Kidney (tissue), 14 donors: ENCODE data around the gene IKZF2. TPM values are rescaled to one million over a fixed set of nuclear protein-coding genes. Genes with fewer than 3 reads are reported as not detected.

Source experiments
- DNase-seq, 5 donors: peaks; one replicate each; pipeline ENCODE4 v3.0.0-alpha.2; 2013 to 2020
- FAIRE-seq: peaks from 2 replicates; lab custom pipeline; 2012; peaks lifted over from hg19 to GRCh38; lab: Jason Lieb, UNC
- H3K27ac ChIP-seq, 2 donors: one replicate each; pipeline ENCODE4 v1.7.0; 2013; ENCODE audit warnings: low read depth in 2 of 2, low read length in 2 of 2, inconsistent platforms in 1 of 2
- H3K27me3 ChIP-seq: one replicate; pipeline ENCODE4 v1.7.1; 2013; ENCODE audit warnings: low read length, inconsistent platforms; ENCODE audit not compliant: control insufficient read depth, insufficient read depth
- H3K36me3 ChIP-seq, 3 donors: one replicate each; pipeline versions ENCODE4 v1.7.0 to v1.7.1; 2013; ENCODE audit warnings: low read length in 3 of 3, control low read depth in 1 of 3, inconsistent platforms in 1 of 3; ENCODE audit not compliant: insufficient read depth in 3 of 3, control insufficient read depth in 2 of 3
- H3K4me1 ChIP-seq, 3 donors: one replicate each; pipeline versions ENCODE4 v1.7.0 to v1.7.1; 2013; ENCODE audit warnings: low read length in 3 of 3, inconsistent platforms in 1 of 3, low read depth in 1 of 3; ENCODE audit not compliant: control insufficient read depth in 2 of 3, insufficient read depth in 2 of 3
- H3K4me3 ChIP-seq, 3 donors: one replicate each; pipeline versions ENCODE4 v1.7.0 to v1.8.1; 2013; ENCODE audit warnings: low read length in 3 of 3, control low read depth in 1 of 3, inconsistent platforms in 1 of 3
- H3K9ac ChIP-seq, 3 donors: one replicate each; pipeline versions ENCODE4 v1.7.0 to v1.7.1; 2013; ENCODE audit warnings: low read length in 3 of 3, control low read depth in 1 of 3, inconsistent platforms in 1 of 3
- H3K9me3 ChIP-seq, 3 donors: one replicate each; pipeline versions ENCODE4 v1.7.0 to v1.7.1; 2013; ENCODE audit warnings: low read length in 3 of 3, control low read depth in 1 of 3, inconsistent platforms in 1 of 3; ENCODE audit not compliant: control insufficient read depth in 2 of 3, insufficient read depth in 1 of 3
- intact Hi-C: fragments of 100-400 bp; cut with DNase I; formaldehyde crosslinking; loops from one replicate; pipeline ENCODE4 v1.11.1; 2022
- polyA plus RNA-seq: library from polyadenylated mRNA; stranded (reverse); fragments of 350-450 nt; fragmentation: Illumina TruSeq; extraction: RNeasy Lipid Tissue Mini Kit (QIAGEN cat#74804); gene quantifications from one replicate; pipeline ENCODE4 v1.2.3, GENCODE V29; 2014; ENCODE audit warnings: low read depth, low replicate concordance; ENCODE audit not compliant: insufficient read depth
- total RNA-seq: library from RNA; stranded (reverse); fragmentation: NEBNext Ultra II Directional; extraction: Animal tissue kit (Norgen Biotek cat#: 25700); gene quantifications from one replicate; pipeline ENCODE4 v1.2.1, GENCODE V29; 2021
- TF ChIP-seq, protein P1 (sequence below): IDR thresholded peaks from 3 replicates; pipeline ENCODE4 v1.5.1; 2012; ENCODE audit warnings: mild to moderate bottlenecking, moderate library complexity, borderline replicate concordance; ENCODE audit not compliant: insufficient read depth; ENCODE audit errors: extremely low read depth
- donor health status: control.
- donor health status: control.
- donor health status: control.
- donor health status: control.
- donor health status: control.
- donor health status: DM: yes; HTN: yes; CAD: no.
- donor health status: Normal renal cell carcinoma (clear cell type).

The IKZF2 gene
- total and polyA plus RNA-seq, 2 donors from 2014 or later, result 0.75 to 12.4 TPM

DNA sequence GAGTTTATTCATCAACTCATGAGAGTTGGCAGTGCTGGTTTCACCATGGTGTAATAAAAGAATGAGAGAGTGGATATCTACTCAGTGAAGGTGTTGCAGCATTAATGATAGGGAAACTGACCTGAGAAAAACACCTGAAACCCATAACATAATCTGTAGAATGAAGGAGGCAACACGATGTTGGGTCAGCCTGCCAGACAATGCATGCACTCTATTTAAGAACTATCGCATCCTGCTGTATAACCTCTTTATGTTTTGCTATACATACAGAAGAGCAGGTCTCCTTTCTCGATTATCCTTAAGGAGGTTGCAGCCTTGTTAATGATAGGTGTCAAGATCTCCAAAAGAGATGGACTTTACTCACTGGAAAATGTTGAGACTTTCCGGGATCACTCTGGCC, 65.9 kb downstream of the IKZF2 start:
- FAIRE-seq, result no peak
- intact Hi-C loops, result no loop called here

DNA sequence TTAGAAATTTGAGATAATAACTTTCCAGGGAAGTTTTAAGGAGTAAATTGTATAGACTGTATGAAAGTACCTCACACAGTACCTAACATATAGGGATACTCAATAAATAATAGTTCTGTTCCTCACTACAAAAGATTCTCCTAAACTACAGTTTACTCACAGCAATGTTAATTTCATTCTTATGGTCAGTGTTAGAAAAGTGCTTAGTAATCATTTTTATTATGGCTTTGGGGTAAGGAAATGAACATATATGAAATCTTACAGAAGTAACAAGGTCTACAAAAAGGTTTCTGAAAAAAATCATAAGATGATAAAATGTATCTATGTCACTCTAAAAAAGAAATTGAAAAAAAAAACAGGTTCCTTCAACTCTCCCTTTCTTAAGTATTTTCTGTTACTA, 67.2 kb downstream of the IKZF2 start:
- H3K27ac ChIP-seq, result no peak overlapping the region
- H3K4me1 ChIP-seq, result peaks cover 0 to 4% (median 4%) of the 10 kb centered on the region in 3 donors
- no peak overlapping the region for H3K9ac ChIP-seq
- no peaks in the 10 kb centered on the region for H3K9me3 ChIP-seq
- no peaks in the 10 kb centered on the region for H3K27me3 ChIP-seq
- intact Hi-C loops, result no loop called here
- no peaks in the 10 kb centered on the region for H3K36me3 ChIP-seq
- TF ChIP-seq, protein P1, sequence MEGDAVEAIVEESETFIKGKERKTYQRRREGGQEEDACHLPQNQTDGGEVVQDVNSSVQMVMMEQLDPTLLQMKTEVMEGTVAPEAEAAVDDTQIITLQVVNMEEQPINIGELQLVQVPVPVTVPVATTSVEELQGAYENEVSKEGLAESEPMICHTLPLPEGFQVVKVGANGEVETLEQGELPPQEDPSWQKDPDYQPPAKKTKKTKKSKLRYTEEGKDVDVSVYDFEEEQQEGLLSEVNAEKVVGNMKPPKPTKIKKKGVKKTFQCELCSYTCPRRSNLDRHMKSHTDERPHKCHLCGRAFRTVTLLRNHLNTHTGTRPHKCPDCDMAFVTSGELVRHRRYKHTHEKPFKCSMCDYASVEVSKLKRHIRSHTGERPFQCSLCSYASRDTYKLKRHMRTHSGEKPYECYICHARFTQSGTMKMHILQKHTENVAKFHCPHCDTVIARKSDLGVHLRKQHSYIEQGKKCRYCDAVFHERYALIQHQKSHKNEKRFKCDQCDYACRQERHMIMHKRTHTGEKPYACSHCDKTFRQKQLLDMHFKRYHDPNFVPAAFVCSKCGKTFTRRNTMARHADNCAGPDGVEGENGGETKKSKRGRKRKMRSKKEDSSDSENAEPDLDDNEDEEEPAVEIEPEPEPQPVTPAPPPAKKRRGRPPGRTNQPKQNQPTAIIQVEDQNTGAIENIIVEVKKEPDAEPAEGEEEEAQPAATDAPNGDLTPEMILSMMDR, result no peak
- DNase-seq (no peak), FAIRE-seq (no peak)
- H3K4me3 ChIP-seq, result no peak overlapping the region

More for the DNA sequence above, 65.9 kb downstream of the IKZF2 start:
- Histone ChIP-seq H3K9ac (no peak overlapping the region), H3K27me3 (no peaks in the 10 kb centered on the region), H3K4me3 (no peak overlapping the region), H3K9me3 (no peaks in the 10 kb centered on the region), H3K27ac (no peak overlapping the region), H3K36me3 (no peaks in the 10 kb centered on the region), H3K4me1 (peaks cover 0 to 4% (median 4%) of the 10 kb centered on the region in 3 donors)
- DNase-seq, result no peak
- TF ChIP-seq, protein P1, result no peak

DNA sequence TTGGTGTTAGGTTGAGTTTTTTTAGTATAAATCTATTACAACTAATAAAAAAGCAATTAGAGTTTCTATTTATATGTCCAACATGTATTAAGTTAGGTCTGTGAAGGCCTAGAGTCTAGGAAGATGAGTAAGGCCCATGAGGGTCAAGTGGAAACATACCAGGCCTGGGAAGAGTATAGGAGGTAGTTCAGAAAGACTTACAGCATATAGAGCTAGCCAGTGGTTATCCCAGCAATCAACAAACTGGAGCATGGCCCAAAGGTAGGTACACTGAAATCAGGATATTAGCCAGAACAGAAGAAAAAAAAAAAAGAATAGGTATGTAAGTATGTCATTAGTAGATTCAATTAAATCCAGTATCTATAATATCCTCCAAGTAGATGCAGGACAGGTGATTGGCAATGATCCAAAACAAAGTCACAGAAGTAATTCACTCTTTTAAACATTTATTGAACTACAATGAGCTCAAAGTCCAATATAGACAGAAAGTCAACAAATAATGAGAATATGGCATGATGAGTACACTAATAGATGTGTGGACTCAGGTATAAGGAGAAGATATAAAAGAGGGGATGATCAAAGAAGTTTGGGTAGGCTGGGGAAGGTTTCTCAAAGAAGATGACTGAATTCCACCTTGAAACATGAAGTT, 70.3 kb downstream of the IKZF2 start:
- no peak overlapping the region for H3K9ac ChIP-seq

More for the DNA sequence above, 70.3 kb downstream of the IKZF2 start:
- Histone ChIP-seq H3K27me3 (no peaks in the 10 kb centered on the region), H3K27ac (no peak overlapping the region), H3K4me1 (peaks cover 0 to 4% (median 0%) of the 10 kb centered on the region in 3 donors), H3K9me3 (no peaks in the 10 kb centered on the region), H3K36me3 (no peaks in the 10 kb centered on the region), H3K4me3 (no peak overlapping the region)
- TF ChIP-seq, protein P1, result no peak
- FAIRE-seq (no peak), DNase-seq (no peak)
- intact Hi-C loops, result no loop called here
